Naive thymus-derived CD4-positive, alpha-beta T cell (primary cell): ENCODE results near the gene CAPN10. TPM values are rescaled to one million over a fixed set of nuclear protein-coding genes. Genes with fewer than 3 reads are reported as not detected.
A peak's percentile ranks its signal among the peaks of the same experiment; 100 is the strongest.

Experiments
- ATAC-seq: fragments of 150-1000 bp; cut with Tn5 transposase; 2 replicates; pipeline ENCODE4 v1.10.0; 2021; ENCODE audit warnings: mild to moderate bottlenecking, moderate library complexity
- CTCF ChIA-PET: fragments of 350-600 bp; sonication (Branson Sonifier 250); formaldehyde crosslinking; loops from one replicate; lab custom pipeline; 2021; ENCODE audit warnings: antibody characterized with exemption; lab: Charles Lee
- POLR2A ChIA-PET: fragments of 350-600 bp; sonication (Branson Sonifier 250); formaldehyde crosslinking; loops from one replicate; lab custom pipeline; 2021; ENCODE audit warnings: antibody characterized with exemption, inconsistent platforms; lab: Charles Lee
- DNase-seq, 9 donors: peaks; one replicate each; pipeline versions ENCODE4 v3.0.0 to v3.0.0-alpha.2; 2020 to 2022; ENCODE audit warnings: mixed read lengths in 1 of 9
- H3K27ac ChIP-seq: one replicate; pipeline ENCODE4 v1.7.0; 2013; ENCODE audit warnings: mild to moderate bottlenecking, low read depth, low read length, moderate library complexity
- H3K27me3 ChIP-seq, 2 donors: one replicate each; pipeline ENCODE4 v1.7.0; 2013; ENCODE audit warnings: low read length in 2 of 2, mild to moderate bottlenecking in 2 of 2, moderate library complexity in 2 of 2; ENCODE audit not compliant: control insufficient read depth in 2 of 2, insufficient read depth in 2 of 2
- H3K36me3 ChIP-seq, 3 experiments: 1 replicate in 2 of 3; 2 replicates in 1 of 3; pipeline ENCODE4 v1.7.0; 2013; ENCODE audit warnings: low read length in 3 of 3, mild to moderate bottlenecking in 3 of 3, moderate library complexity in 1 of 3; ENCODE audit not compliant: insufficient read depth in 3 of 3, control insufficient read depth in 2 of 3
- H3K4me1 ChIP-seq, 2 donors: one replicate each; pipeline ENCODE4 v1.7.0; 2013; ENCODE audit warnings: low read length in 2 of 2, mild to moderate bottlenecking in 2 of 2, moderate library complexity in 1 of 2; ENCODE audit not compliant: control insufficient read depth in 2 of 2, insufficient read depth in 2 of 2
- H3K4me3 ChIP-seq: 2 replicates; pipeline ENCODE4 v1.7.0; 2013; ENCODE audit warnings: mild to moderate bottlenecking, low read length
- H3K9me3 ChIP-seq, 3 experiments: 1 replicate in 2 of 3; 2 replicates in 1 of 3; pipeline ENCODE4 v1.7.0; 2013; ENCODE audit warnings: low read length in 3 of 3; ENCODE audit not compliant: control insufficient read depth in 2 of 3
- H3K27ac Mint-ChIP-seq, 9 donors: one replicate each; pipeline ENCODE4 v1.8.0; 2020 to 2022; ENCODE audit warnings: mixed read lengths in 9 of 9, mild to moderate bottlenecking in 8 of 9, moderate library complexity in 5 of 9, inconsistent platforms in 2 of 9
- H3K27me3 Mint-ChIP-seq, 5 donors: one replicate each; pipeline ENCODE4 v1.8.0; 2021 to 2022; ENCODE audit warnings: mixed read lengths in 5 of 5, mild to moderate bottlenecking in 1 of 5
- H3K36me3 Mint-ChIP-seq, 5 donors: one replicate each; pipeline ENCODE4 v1.8.0; 2020 to 2022; ENCODE audit warnings: mixed read lengths in 5 of 5, mild to moderate bottlenecking in 3 of 5, inconsistent platforms in 1 of 5
- H3K4me1 Mint-ChIP-seq, 7 donors: one replicate each; pipeline ENCODE4 v1.8.0; 2020 to 2022; ENCODE audit warnings: mixed read lengths in 7 of 7, mild to moderate bottlenecking in 3 of 7, inconsistent platforms in 1 of 7
- H3K4me3 Mint-ChIP-seq, 10 donors: one replicate each; pipeline ENCODE4 v1.8.0; 2020 to 2022; ENCODE audit warnings: mild to moderate bottlenecking in 10 of 10, mixed read lengths in 10 of 10, moderate library complexity in 6 of 10, inconsistent platforms in 2 of 10
- H3K9me3 Mint-ChIP-seq, 11 donors: one replicate each; pipeline ENCODE4 v1.8.0; 2020 to 2022; ENCODE audit warnings: mixed read lengths in 11 of 11, mild to moderate bottlenecking in 4 of 11, inconsistent platforms in 1 of 11, moderate library complexity in 1 of 11
- intact Hi-C, 2 donors: fragments of 100-400 bp; cut with micrococcal nuclease; formaldehyde crosslinking; loops; one replicate each; pipeline ENCODE4 v1.15.1; 2023
- polyA plus RNA-seq, 2 donors: library from polyadenylated mRNA; unstranded; fragments of 300-500 nt; fragmentation: Illumina TruSeq; gene quantifications; one replicate each; pipeline ENCODE4 v1.2.3, GENCODE V29; 2021
- total RNA-seq, 6 experiments: library from RNA in 5 of 6; stranded (reverse) in 5 of 6; gene quantifications; 1 replicate in 5 of 6; 2 replicates in 1 of 6; pipeline ENCODE4 v1.2.3 and lab custom pipeline; 2021 to 2026

Gene CAPN10
- total and polyA plus RNA-seq, 7 experiments from 2014 or later, result 8.4 to 74.8 (median 54.9) TPM

DNA sequence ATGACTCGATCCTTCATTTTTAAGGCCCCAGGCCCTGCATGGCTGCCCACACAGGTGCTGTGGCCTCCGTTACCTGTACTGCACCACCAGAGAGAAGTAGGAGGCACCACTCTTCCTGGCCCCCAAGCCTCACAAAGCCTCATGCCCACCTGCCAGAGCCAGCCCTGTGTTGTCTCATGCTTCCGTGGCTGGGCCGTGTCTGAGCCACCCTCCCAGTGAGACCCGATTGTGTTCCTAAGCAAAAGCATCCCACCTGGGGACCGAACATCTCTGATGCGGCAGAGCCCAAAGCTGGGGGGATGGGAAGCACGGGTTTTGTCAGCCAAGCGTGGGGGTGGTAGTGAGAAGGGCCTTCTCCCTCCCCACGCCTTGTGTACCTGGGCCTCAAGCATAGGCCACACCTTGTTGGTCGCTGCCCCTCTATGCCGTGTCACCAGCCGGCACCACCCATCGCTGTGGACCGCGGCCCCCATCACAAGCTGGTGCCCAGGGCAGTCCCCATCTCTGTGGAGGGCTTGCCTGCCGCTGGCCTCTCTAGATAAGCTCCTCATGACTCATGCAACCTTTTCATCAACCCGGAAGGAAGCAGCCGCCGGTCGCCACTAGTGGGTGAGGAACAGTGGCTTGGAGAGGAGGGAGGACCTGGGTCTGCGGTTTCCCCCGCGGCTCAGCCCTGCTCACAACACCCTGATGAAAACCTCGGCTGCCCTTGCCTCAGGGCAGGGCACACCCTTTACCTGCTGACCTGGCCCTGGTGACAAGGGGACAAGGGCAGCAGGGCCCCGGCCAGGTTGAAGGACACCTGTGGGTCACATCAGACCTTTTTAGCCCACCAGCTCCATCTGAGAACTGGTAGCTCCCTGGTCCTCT lies 21.0 kb upstream of the CAPN10 start:
- intact Hi-C loops, result loop anchor here (1.0 to 10.0 kb wide), 19 partner anchors 14 to 1319 kb away; partner anchors contain the start of genes CAPN10 (in 2 of the 2), D2HGDH (in 1 of the 2), DTYMK (in 1 of the 2) and GPR35 (in 1 of the 2)
- Mint-ChIP-seq H3K27me3 (no peaks in the 10 kb centered on the region), H3K4me1 (peaks cover 46 to 79% (median 71%) of the 10 kb centered on the region in 7 donors), H3K4me3 (peak overlapping the region; percentile 88 to 98 (median 94)), H3K27ac (peak overlapping the region; percentile 90 to 99 (median 98)), H3K9me3 (no peaks in the 10 kb centered on the region), H3K36me3 (peaks cover 0 to 40% (median 6%) of the 10 kb centered on the region in 5 donors)
- Histone ChIP-seq H3K27me3 (no peaks in the 10 kb centered on the region), H3K36me3 (peaks cover 0 to 4% (median 0%) of the 10 kb centered on the region in 3 experiments), H3K4me1 (peaks cover 75% of the 10 kb centered on the region in 2 donors), H3K4me3 (peak overlapping the region; percentile 82), H3K27ac (peak overlapping the region; percentile 73), H3K9me3 (no peaks in the 10 kb centered on the region)
- peak; percentile 70 to 90 (median 83) for DNase-seq
- CTCF ChIA-PET, result interaction anchor here (0.6 to 5.8 kb wide), 11 partner anchors 7 to 1990 kb away, joined by 3 to 61 read pairs (median 4); partner anchors contain the start of gene CAPN10
- ATAC-seq, result peak; percentile 60
- POLR2A ChIA-PET, result interaction anchor here (0.7 to 10.7 kb wide), 18 partner anchors 9 to 1136 kb away, joined by 3 to 264 read pairs (median 4); partner anchors contain the start of genes CAPN10, GPR35, ING5 and NDUFA10

DNA sequence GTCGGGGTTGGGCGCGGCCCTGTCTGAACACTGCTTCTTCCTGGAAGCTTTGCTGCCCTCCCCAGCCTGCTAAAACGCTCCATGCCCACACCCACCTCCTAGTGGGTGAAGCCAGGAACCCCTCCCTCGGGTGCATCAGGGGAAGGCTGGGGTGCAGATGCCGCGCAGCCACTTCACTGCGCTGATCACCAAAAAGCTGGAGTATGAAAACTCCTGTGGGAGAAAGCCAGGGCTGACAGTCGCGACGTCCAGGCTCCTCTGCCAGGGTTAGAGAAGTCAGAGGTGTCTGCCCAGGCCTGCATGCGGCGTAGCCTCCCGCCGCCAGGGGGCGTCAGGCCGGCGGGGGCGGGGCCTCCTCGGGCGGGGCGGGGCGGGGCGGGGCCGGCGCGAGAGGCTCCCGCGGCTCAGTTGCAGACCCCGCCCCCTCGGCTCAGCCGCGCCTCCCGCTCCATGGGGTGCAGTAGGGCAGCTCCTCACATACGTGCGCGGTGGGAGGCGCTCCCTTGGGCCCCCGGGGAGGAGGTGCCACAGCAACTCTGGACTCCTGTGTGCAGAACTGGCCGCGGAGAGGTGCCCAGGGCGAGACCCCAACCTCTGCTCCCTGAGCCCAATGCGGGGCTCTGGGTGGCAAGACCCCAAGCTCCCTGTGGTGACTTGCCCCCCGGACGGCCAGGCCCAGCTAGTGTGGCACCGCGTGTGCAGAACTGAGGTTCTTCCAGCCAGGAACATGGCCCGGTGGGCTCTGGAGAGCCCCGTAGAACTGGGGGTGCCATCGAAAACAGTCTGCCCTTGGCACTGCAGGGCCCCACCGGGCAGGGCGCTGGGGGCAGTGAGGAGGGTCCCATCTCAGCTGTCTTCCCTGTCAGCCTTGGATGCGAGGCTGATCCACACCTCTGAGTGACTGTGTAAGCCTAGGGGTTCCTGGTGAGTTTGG lies 20.1 kb upstream of the CAPN10 start:
- Histone ChIP-seq H3K4me1 (peaks cover 80% of the 10 kb centered on the region in 2 donors), H3K36me3 (peaks cover 0 to 8% (median 0%) of the 10 kb centered on the region in 3 experiments), H3K9me3 (no peaks in the 10 kb centered on the region), H3K27ac (peak overlapping the region; percentile 85), H3K27me3 (no peaks in the 10 kb centered on the region), H3K4me3 (peak overlapping the region; percentile 82)
- ATAC-seq (peak; percentile 79), DNase-seq (peak; percentile 86 to 96 (median 92))
- ChIA-PET POLR2A (interaction anchor here (0.6 to 10.7 kb wide), 16 partner anchors 10 to 1135 kb away, joined by 3 to 264 read pairs (median 4); partner anchors contain the start of genes CAPN10, GPR35 and ING5), CTCF (interaction anchor here (0.6 to 5.8 kb wide), 12 partner anchors 8 to 1991 kb away, joined by 3 to 61 read pairs (median 4); partner anchors contain the start of gene CAPN10)
- H3K27me3 Mint-ChIP-seq, result no peaks in the 10 kb centered on the region
- intact Hi-C loops, result loop anchor here (1.0 to 10.0 kb wide), 18 partner anchors 13 to 1318 kb away; partner anchors contain the start of genes CAPN10 (in 2 of the 2), D2HGDH (in 1 of the 2), DTYMK (in 1 of the 2) and GPR35 (in 1 of the 2)
- H3K9me3 Mint-ChIP-seq, result no peaks in the 10 kb centered on the region
- H3K4me3 Mint-ChIP-seq, result peak overlapping the region; percentile 88 to 98 (median 94)
- H3K27ac Mint-ChIP-seq, result peak overlapping the region; percentile 90 to 99 (median 98)
- H3K36me3 Mint-ChIP-seq, result peaks cover 0 to 43% (median 6%) of the 10 kb centered on the region in 5 donors
- peaks cover 53 to 82% (median 75%) of the 10 kb centered on the region in 7 donors for H3K4me1 Mint-ChIP-seq

GRCh38 chr2:240567137-240567871 lies 19.2 kb upstream of the CAPN10 start:
- H3K9me3 Mint-ChIP-seq, result no peaks in the 10 kb centered on the region
- Histone ChIP-seq H3K27ac (peak overlapping the region; percentile 85), H3K4me3 (peak overlapping the region; percentile 72), H3K36me3 (peaks cover 0 to 14% (median 0%) of the 10 kb centered on the region in 3 experiments), H3K27me3 (no peaks in the 10 kb centered on the region), H3K4me1 (peaks cover 72 to 78% of the 10 kb centered on the region in 2 donors), H3K9me3 (no peaks in the 10 kb centered on the region)
- ChIA-PET POLR2A (interaction anchor here (0.6 to 10.7 kb wide), 10 partner anchors 9 to 1134 kb away, joined by 3 to 264 read pairs (median 6); partner anchors contain the start of genes CAPN10 and ING5), CTCF (interaction anchor here (1.0 to 5.8 kb wide), 6 partner anchors 9 to 55 kb away, joined by 3 to 61 read pairs (median 8); partner anchors contain the start of gene CAPN10)
- H3K27me3 Mint-ChIP-seq, result no peaks in the 10 kb centered on the region
- ATAC-seq (no peak), DNase-seq (peak; percentile 14 to 59 (median 37))
- peaks cover 0 to 38% (median 4%) of the 10 kb centered on the region in 5 donors for H3K36me3 Mint-ChIP-seq
- H3K27ac Mint-ChIP-seq, result peak overlapping the region; percentile 90 to 99 (median 97)
- H3K4me3 Mint-ChIP-seq, result peak overlapping the region; percentile 88 to 98 (median 94)
- H3K4me1 Mint-ChIP-seq, result peaks cover 47 to 81% (median 67%) of the 10 kb centered on the region in 7 donors
- intact Hi-C loops, result loop anchor here (2.0 to 10.0 kb wide), 13 partner anchors 45 to 1317 kb away; partner anchors contain the start of genes D2HGDH (in 1 of the 2), DTYMK (in 1 of the 2), HDAC4 (in 1 of the 2) and ING5 (in 1 of the 2)

- H3K27ac ChIP-seq, result peak within 1 kb of the TSS; percentile 85
- ChIA-PET CTCF (interaction anchor here (1.3 to 1.7 kb wide), 2 partner anchors 8 to 18 kb away, joined by 3 to 6 read pairs; partner anchors contain the start of genes CAPN10 and DUSP28), POLR2A (interaction anchor here (0.7 to 10.7 kb wide), 14 partner anchors 7 to 747 kb away, joined by 3 to 264 read pairs (median 6); partner anchors contain the start of genes CAPN10 and DUSP28)
- Mint-ChIP-seq H3K9me3 (no peaks in the 10 kb centered on the region), H3K4me3 (peak within 1 kb of the TSS; percentile 88 to 98 (median 94)), H3K4me1 (peaks cover 47 to 76% (median 61%) of the 10 kb centered on the region in 7 donors), H3K27me3 (no peaks in the 10 kb centered on the region), H3K27ac (peak within 1 kb of the TSS; percentile 90 to 99 (median 97)), H3K36me3 (peaks cover 0 to 31% (median 4%) of the 10 kb centered on the region in 5 donors)
- intact Hi-C loops, result loop anchor here (1.0 to 10.0 kb wide), 14 partner anchors 8 to 1317 kb away; partner anchors contain the start of genes DUSP28 (in 2 of the 2), D2HGDH (in 1 of the 2), DTYMK (in 1 of the 2) and HDAC4 (in 1 of the 2)
- peaks cover 0 to 19% (median 0%) of the 10 kb centered on the region in 3 experiments for H3K36me3 ChIP-seq
- peak; percentile 52 to 75 (median 61) for DNase-seq
- no peaks in the 10 kb centered on the region for H3K9me3 ChIP-seq
- H3K4me1 ChIP-seq, result peaks cover 64 to 70% of the 10 kb centered on the region in 2 donors
- H3K27me3 ChIP-seq, result no peaks in the 10 kb centered on the region
- peak; percentile 48 for ATAC-seq
- peak within 1 kb of the TSS; percentile 72 for H3K4me3 ChIP-seq
Measured at GRCh38 chr2:240567872-240568677, 18.5 kb upstream of the CAPN10 start, which contains the start of gene RNPEPL1. Gene RNPEPL1 (plus strand): TSS chr2:240568484. CDS start chr2:240568587, 103 bp downstream.
